ENCODE data around the gene ANKS1A. TPM values are rescaled to one million over a fixed set of nuclear protein-coding genes. Genes with fewer than 3 reads are reported as not detected.

ANKS1A gene
- total and polyA plus RNA-seq, 2 of the 4 experiments (the other 2 are of a cell fraction) = 7.2 to 7.5 TPM

DNA sequence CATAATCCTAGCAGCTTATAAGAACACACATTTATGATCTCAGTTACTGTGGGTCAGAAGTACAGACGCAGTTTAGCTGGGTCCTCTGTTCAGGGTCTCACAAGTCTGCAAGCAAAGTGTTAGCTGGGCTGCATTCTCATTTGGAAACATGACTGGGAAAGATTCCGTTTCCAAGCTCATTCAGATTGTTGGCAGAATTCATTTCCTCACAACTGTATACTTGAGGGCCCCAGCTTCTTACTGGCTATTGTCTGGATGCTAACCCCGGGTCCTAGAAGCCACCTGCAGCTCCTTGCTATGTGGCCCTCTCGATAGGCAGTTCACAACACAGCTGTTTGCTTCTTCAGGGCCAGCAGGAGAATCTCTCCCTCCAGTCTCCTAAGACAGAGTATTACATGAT is 239.0 kb downstream of the ANKS1A start:
- WGBS, 2 experiments (ENCODE audit: extremely low coverage in 2 of 2, insufficient read length in 1 of 2) = 62% methylated on average over 2 of the region's 4 CpGs; no CpG with 5 or more reads in 1 of the 2 experiments
- Histone ChIP-seq H3K56ac (ENCODE audit: extremely low read depth, insufficient read depth, low read length) (no peak overlapping the region), H3K18ac (ENCODE audit: low read depth, low read length) (no peak overlapping the region), H2AFZ (replicated peaks; ENCODE audit: low read length, poor library complexity) (no peak overlapping the region), H2AK9ac (replicated peaks; ENCODE audit: low read depth, low read length, poor library complexity) (no peak overlapping the region), H4K91ac (ENCODE audit: insufficient read depth, low read depth, low read length) (no peak overlapping the region), H3K4ac (ENCODE audit: low read depth, low read length) (no peak overlapping the region), H4K20me1 (ENCODE audit: insufficient read depth, low read length) (no peaks in the 10 kb centered on the region), H3K4me3 (ENCODE audit: insufficient read depth, low read depth, low read length) (no peak overlapping the region), H3K27me3 (ENCODE audit: control insufficient read depth, insufficient read depth, low read length) (peaks cover 17% of the 10 kb centered on the region), H3K4me2 (ENCODE audit: low read depth, low read length) (no peak overlapping the region), H3K79me1 (ENCODE audit: low read depth in 1 of 2, low read length in 2 of 2) (no peaks in the 10 kb centered on the region), H3K14ac (replicated peaks; ENCODE audit: low read depth, low read length) (no peak overlapping the region), H3K36me3 (ENCODE audit: control insufficient read depth, insufficient read depth, low read length) (no peaks in the 10 kb centered on the region), H3K9me3 (ENCODE audit: control insufficient read depth, insufficient read depth, low read length) (peaks cover 2% of the 10 kb centered on the region), H3K27ac (ENCODE audit: insufficient read depth, low read length) (no peak overlapping the region), H2BK120ac (ENCODE audit: low read depth, low read length) (no peak overlapping the region), H3K9ac (ENCODE audit: low read depth, low read length) (no peak overlapping the region), H2BK20ac (ENCODE audit: low read depth, low read length) (no peak overlapping the region), H3K9me1 (ENCODE audit: insufficient read depth, low read length) (no peaks in the 10 kb centered on the region), H4K8ac (ENCODE audit: low read depth in 2 of 2, low read length in 2 of 2) (no peak overlapping the region), H3K23ac (ENCODE audit: low read depth, low read length) (no peak overlapping the region), H2BK15ac (ENCODE audit: low read depth, low read length) (no peak overlapping the region), H3K4me1 (ENCODE audit: control insufficient read depth, insufficient read depth, low read length) (no peaks in the 10 kb centered on the region), H2AK5ac (ENCODE audit: low read depth, low read length) (no peak overlapping the region), H4K5ac (ENCODE audit: low read depth, low read length) (no peak overlapping the region), H2BK5ac (ENCODE audit: low read depth, low read length, poor library complexity, severe bottlenecking) (no peak overlapping the region)
- ATAC-seq (ENCODE audit: low read depth) = no peak
- dilution Hi-C loops (cut with HindIII; ENCODE audit: low sequenced_read_pairs, unreplicated experiment) (no loop called here), intact Hi-C loops (cut with micrococcal nuclease) (loop anchor here (5.0 kb wide), 1 partner anchor 241 kb away; the partner anchor contains the start of genes ANKS1A and TAF11), in situ Hi-C loops (cut with MboI; ENCODE audit: low sequenced_read_pairs) (loop anchor here (25.0 kb wide), 1 partner anchor 966 kb away; no protein-coding TSS in a partner anchor)
- no TSS peak for BruUV-seq (replicated peaks)
- no peak for TF ChIP-seq NFE2L2 (IDR thresholded peaks at IDR 0.05; ENCODE audit: low read depth, low read length)
- TF ChIP-seq, protein P1, sequence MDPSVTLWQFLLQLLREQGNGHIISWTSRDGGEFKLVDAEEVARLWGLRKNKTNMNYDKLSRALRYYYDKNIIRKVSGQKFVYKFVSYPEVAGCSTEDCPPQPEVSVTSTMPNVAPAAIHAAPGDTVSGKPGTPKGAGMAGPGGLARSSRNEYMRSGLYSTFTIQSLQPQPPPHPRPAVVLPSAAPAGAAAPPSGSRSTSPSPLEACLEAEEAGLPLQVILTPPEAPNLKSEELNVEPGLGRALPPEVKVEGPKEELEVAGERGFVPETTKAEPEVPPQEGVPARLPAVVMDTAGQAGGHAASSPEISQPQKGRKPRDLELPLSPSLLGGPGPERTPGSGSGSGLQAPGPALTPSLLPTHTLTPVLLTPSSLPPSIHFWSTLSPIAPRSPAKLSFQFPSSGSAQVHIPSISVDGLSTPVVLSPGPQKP (IDR thresholded peaks at IDR 0.05; ENCODE audit: borderline replicate concordance, low read depth, low read length) = no peak
- no peak for TF ChIP-seq RFX5 (IDR thresholded peaks at IDR 0.05; ENCODE audit: low read depth, low read length)
- TF ChIP-seq CEBPB (IDR thresholded peaks at IDR 0.05; ENCODE audit: low read depth, low read length) = no peak
- no peak for TF ChIP-seq RAD21 (IDR thresholded peaks at IDR 0.05; ENCODE audit: low read length)
- no peak for TF ChIP-seq BHLHE40 (IDR thresholded peaks at IDR 0.05; ENCODE audit: low read depth, low read length)
- TF ChIP-seq SMC3 (IDR thresholded peaks at IDR 0.05; ENCODE audit: low read depth, low read length) = no peak
- TF ChIP-seq POLR2A (IDR thresholded peaks at IDR 0.05; ENCODE audit: low read depth, low read length) = no peak
- TF ChIP-seq MAZ (IDR thresholded peaks at IDR 0.05; ENCODE audit: borderline replicate concordance, low read depth, low read length) = no peak
- TF ChIP-seq, protein P2, sequence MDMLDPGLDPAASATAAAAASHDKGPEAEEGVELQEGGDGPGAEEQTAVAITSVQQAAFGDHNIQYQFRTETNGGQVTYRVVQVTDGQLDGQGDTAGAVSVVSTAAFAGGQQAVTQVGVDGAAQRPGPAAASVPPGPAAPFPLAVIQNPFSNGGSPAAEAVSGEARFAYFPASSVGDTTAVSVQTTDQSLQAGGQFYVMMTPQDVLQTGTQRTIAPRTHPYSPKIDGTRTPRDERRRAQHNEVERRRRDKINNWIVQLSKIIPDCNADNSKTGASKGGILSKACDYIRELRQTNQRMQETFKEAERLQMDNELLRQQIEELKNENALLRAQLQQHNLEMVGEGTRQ (IDR thresholded peaks at IDR 0.05; ENCODE audit: low read depth, low read length) = no peak
- TF ChIP-seq CHD1 (IDR thresholded peaks at IDR 0.05; ENCODE audit: low read depth, low read length) = no peak
- no peak for TF ChIP-seq MAFK (IDR thresholded peaks at IDR 0.05; ENCODE audit: low read depth, low read length)
- no peak for TF ChIP-seq MXI1 (IDR thresholded peaks at IDR 0.05; ENCODE audit: borderline replicate concordance, low read depth, low read length)
- TF ChIP-seq FOS (IDR thresholded peaks at IDR 0.05; ENCODE audit: low read depth, low read length) = no peak
- no peak for TF ChIP-seq RCOR1 (IDR thresholded peaks at IDR 0.05; ENCODE audit: insufficient replicate concordance, low read length)
- TF ChIP-seq, protein P3, sequence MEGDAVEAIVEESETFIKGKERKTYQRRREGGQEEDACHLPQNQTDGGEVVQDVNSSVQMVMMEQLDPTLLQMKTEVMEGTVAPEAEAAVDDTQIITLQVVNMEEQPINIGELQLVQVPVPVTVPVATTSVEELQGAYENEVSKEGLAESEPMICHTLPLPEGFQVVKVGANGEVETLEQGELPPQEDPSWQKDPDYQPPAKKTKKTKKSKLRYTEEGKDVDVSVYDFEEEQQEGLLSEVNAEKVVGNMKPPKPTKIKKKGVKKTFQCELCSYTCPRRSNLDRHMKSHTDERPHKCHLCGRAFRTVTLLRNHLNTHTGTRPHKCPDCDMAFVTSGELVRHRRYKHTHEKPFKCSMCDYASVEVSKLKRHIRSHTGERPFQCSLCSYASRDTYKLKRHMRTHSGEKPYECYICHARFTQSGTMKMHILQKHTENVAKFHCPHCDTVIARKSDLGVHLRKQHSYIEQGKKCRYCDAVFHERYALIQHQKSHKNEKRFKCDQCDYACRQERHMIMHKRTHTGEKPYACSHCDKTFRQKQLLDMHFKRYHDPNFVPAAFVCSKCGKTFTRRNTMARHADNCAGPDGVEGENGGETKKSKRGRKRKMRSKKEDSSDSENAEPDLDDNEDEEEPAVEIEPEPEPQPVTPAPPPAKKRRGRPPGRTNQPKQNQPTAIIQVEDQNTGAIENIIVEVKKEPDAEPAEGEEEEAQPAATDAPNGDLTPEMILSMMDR (conservative IDR thresholded peaks at IDR 0.05; ENCODE audit: low read depth, low read length) = no peak
- DNase-seq = no peak
- ChIA-PET CTCF (interaction anchor here (0.5 to 1.9 kb wide), 6 partner anchors 12 to 964 kb away, joined by 3 to 6 read pairs (median 4); no protein-coding TSS in a partner anchor), POLR2A (ENCODE audit: unreplicated experiment) (no interaction called here)

All from IMR-90 (cell line).